HCT116 (cell line): Measurements from ENCODE around the gene UBE2V1.

Experiments used
- CEBPB ChIP-seq: IDR thresholded peaks from 2 replicates; pipeline ENCODE4 v1.6.1; 2012; ENCODE audit warnings: low read depth
- EGR1 ChIP-seq: IDR thresholded peaks from 2 replicates; pipeline ENCODE4 v1.6.1; 2012; ENCODE audit warnings: low read depth
- EZH2 ChIP-seq: fragments of 200-600 bp; sonication (generic); IDR thresholded peaks from 2 replicates; pipeline ENCODE4 v1.6.1; 2017; ENCODE audit warnings: antibody characterized with exemption, mixed run types
- EZH2phosphoT487 ChIP-seq: fragments of 200-600 bp; IDR thresholded peaks from 2 replicates; pipeline ENCODE4 v1.6.1; 2018; ENCODE audit warnings: antibody characterized with exemption, borderline replicate concordance
- FOSL1 ChIP-seq: IDR thresholded peaks from 2 replicates; pipeline ENCODE4 v1.6.1; 2012; ENCODE audit warnings: low read depth
- JUND ChIP-seq: IDR thresholded peaks from 2 replicates; pipeline ENCODE4 v1.6.1; 2012
- POLR2A ChIP-seq: IDR thresholded peaks from 2 replicates; pipeline ENCODE4 v1.7.0; 2011; ENCODE audit warnings: borderline replicate concordance; ENCODE audit not compliant: insufficient read depth, insufficient read length; ENCODE audit errors: extremely low read depth
- RAD21 ChIP-seq: IDR thresholded peaks from 2 replicates; pipeline ENCODE4 v1.6.1; 2012; ENCODE audit warnings: low read depth, mild to moderate bottlenecking
- REST ChIP-seq: IDR thresholded peaks from 2 replicates; pipeline ENCODE4 v1.6.1; 2012; ENCODE audit warnings: low read depth
- TF ChIP-seq, protein P1 (sequence below), 3 experiments: fragments of 200-600 bp in 1 of 3; sonication (generic) in 1 of 3; IDR thresholded peaks in 2 of 3; conservative IDR thresholded peaks in 1 of 3; 2 replicates each; pipeline ENCODE4 v1.5.1; 2012 to 2017; ENCODE audit warnings: low read depth in 2 of 3, low read length in 2 of 3, antibody characterized with exemption in 1 of 3, borderline replicate concordance in 1 of 3, control low read depth in 1 of 3, mild to moderate bottlenecking in 1 of 3, mixed read lengths in 1 of 3, mixed run types in 1 of 3, moderate library complexity in 1 of 3; ENCODE audit not compliant: insufficient read depth in 1 of 3
- TF ChIP-seq, protein P2 (sequence below): IDR thresholded peaks from 2 replicates; pipeline ENCODE4 v1.6.1; 2012
- TF ChIP-seq, protein P3 (sequence below): IDR thresholded peaks from 2 replicates; pipeline ENCODE4 v1.6.1; 2011; ENCODE audit warnings: mild to moderate bottlenecking, low read length, moderate library complexity; ENCODE audit not compliant: insufficient replicate concordance; ENCODE audit errors: extremely low read depth

- TF ChIP-seq, protein P1, sequence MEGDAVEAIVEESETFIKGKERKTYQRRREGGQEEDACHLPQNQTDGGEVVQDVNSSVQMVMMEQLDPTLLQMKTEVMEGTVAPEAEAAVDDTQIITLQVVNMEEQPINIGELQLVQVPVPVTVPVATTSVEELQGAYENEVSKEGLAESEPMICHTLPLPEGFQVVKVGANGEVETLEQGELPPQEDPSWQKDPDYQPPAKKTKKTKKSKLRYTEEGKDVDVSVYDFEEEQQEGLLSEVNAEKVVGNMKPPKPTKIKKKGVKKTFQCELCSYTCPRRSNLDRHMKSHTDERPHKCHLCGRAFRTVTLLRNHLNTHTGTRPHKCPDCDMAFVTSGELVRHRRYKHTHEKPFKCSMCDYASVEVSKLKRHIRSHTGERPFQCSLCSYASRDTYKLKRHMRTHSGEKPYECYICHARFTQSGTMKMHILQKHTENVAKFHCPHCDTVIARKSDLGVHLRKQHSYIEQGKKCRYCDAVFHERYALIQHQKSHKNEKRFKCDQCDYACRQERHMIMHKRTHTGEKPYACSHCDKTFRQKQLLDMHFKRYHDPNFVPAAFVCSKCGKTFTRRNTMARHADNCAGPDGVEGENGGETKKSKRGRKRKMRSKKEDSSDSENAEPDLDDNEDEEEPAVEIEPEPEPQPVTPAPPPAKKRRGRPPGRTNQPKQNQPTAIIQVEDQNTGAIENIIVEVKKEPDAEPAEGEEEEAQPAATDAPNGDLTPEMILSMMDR (IDR thresholded peaks at IDR 0.05 in 2 of 3, conservative IDR thresholded peaks at IDR 0.05 in 1 of 3; ENCODE audit: borderline replicate concordance in 1 of 3, insufficient read depth in 1 of 3, low read depth in 2 of 3, low read length in 2 of 3) = no peak
- no peak for TF ChIP-seq REST
- TF ChIP-seq EZH2phosphoT487 = no peak
- TF ChIP-seq, protein P2, sequence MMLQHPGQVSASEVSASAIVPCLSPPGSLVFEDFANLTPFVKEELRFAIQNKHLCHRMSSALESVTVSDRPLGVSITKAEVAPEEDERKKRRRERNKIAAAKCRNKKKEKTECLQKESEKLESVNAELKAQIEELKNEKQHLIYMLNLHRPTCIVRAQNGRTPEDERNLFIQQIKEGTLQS = no peak
- TF ChIP-seq POLR2A = no peak
- TF ChIP-seq RAD21 = no peak
- no peak for TF ChIP-seq EGR1
- no peak for TF ChIP-seq FOSL1
- TF ChIP-seq EZH2 = no peak
- TF ChIP-seq, protein P3, sequence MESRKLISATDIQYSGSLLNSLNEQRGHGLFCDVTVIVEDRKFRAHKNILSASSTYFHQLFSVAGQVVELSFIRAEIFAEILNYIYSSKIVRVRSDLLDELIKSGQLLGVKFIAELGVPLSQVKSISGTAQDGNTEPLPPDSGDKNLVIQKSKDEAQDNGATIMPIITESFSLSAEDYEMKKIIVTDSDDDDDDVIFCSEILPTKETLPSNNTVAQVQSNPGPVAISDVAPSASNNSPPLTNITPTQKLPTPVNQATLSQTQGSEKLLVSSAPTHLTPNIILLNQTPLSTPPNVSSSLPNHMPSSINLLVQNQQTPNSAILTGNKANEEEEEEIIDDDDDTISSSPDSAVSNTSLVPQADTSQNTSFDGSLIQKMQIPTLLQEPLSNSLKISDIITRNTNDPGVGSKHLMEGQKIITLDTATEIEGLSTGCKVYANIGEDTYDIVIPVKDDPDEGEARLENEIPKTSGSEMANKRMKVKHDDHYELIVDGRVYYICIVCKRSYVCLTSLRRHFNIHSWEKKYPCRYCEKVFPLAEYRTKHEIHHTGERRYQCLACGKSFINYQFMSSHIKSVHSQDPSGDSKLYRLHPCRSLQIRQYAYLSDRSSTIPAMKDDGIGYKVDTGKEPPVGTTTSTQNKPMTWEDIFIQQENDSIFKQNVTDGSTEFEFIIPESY = no peak
- no peak for TF ChIP-seq JUND
- TF ChIP-seq CEBPB = no peak
Observed at GRCh38 chr20:50128520-50128905, 15.6 kb upstream of the UBE2V1 start.
